HG03439 (cell line): Measurements from ENCODE around the gene CDKL4.
A peak's percentile ranks its signal among the peaks of the same experiment; 100 is the strongest.
"Not testable (repeated sequence)": the region's sequence is repeated elsewhere in the genome, so short reads cannot be mapped to it uniquely, and the experiment has no call there.

Experiments
- ATAC-seq: cut with Tn5 transposase; IDR thresholded peaks from one replicate; pipeline ENCODE4 v1.9.1; 2021; ENCODE audit warnings: mild to moderate bottlenecking, moderate library complexity; ENCODE audit not compliant: unreplicated experiment

Gene CDKL4

GRCh38 chr2:39145906-39146421, 97.8 kb downstream of the CDKL4 start:
- ATAC-seq: no peak

DNA sequence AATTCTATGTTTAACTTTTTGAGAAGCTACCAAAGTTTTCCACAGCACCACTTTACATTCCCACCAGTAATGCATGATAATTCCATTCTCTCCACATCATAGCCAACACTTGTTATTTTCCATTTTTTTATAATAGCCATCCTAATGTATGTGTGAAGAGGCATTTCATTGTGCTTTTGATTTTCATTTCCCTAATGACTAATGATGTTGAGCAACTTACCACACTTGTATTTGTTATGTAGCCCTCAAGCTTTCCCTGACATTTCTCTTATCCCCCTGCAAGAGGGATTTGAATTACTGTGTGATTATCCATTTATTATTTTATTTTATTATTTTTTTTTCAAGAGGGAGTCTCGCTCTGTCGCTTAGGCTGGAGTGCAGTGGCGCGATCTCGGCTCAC, 99.4 kb downstream of the CDKL4 start:
- ATAC-seq: no peak

- no peak for ATAC-seq
Measured at GRCh38 chr2:39142904-39143605, 100.7 kb downstream of the CDKL4 start.

- no peak for ATAC-seq
Measured at GRCh38 chr2:39141334-39142271, 102.2 kb downstream of the CDKL4 start.

DNA sequence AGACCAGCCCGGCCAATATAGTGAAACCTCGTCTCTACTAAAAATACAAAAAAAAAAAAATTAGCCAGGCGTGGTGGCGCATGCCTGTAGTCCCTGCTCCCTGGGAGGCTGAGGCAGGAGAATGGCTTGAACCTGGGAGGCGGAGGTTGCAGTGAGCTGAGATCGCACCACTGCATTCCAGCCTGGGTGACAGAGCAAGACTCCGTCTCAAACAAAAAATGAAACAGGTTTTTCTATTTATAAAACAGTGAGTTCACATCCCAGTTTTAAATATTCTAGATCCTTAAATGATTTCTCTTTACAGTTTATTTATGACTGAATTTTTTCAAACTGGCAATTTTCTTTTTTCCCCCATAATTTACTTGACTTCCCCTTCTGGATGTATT, 102.8 kb downstream of the CDKL4 start:
- not testable (repeated sequence) for ATAC-seq

- no peak for ATAC-seq
Measured at GRCh38 chr2:39140322-39140847, 103.4 kb downstream of the CDKL4 start.

GRCh38 chr2:39139511-39140237, 104.1 kb downstream of the CDKL4 start:
- ATAC-seq: no peak

GRCh38 chr2:39138837-39139211, 104.9 kb downstream of the CDKL4 start:
- ATAC-seq: no peak

- ATAC-seq: not testable (repeated sequence)
Measured at GRCh38 chr2:39138187-39138836, 105.5 kb downstream of the CDKL4 start.

DNA sequence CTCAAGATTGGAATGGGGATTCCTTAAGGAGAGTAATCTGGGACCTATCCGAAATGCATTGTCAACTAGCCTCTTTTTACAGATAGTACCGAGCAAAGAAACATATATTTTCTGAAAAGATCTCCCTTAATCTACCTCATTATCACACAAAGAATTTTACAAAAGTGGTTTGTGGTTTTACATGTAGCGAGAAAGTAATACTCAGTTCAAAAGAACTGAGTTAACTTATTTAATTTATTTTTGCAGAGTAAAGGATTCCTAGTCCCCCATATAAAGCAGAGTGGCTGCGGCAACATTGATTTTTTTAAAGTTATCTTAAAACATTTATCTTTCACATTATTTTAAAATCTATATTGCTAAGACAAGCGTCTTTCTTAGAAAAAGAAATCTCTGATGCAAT, 107.0 kb downstream of the CDKL4 start:
- ATAC-seq: no peak

GRCh38 chr2:39135690-39136259, 108.0 kb downstream of the CDKL4 start:
- no peak for ATAC-seq

GRCh38 chr2:39133215-39133851, 110.4 kb downstream of the CDKL4 start:
- ATAC-seq: no peak

GRCh38 chr2:39128919-39129391, 114.8 kb downstream of the CDKL4 start:
- peak; percentile 42 for ATAC-seq

DNA sequence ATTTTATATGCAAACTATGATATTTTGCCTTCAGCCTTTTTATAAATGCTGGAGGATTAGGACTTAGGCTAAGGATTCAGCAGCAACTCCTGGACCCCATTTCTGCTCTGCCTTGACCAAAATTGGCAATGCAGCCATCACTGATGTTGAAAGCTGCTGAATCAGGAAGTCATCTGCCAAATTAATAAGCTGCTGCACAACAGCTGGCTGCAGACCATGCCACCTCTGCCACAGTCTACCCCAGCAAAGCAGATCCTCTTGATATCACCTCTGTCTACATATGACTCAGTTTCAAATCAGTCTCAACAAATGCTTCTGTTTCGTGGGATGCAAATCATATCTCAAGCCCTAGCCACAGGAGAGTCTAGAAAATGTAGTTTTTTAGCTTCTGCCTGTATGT, 115.8 kb downstream of the CDKL4 start:
- ATAC-seq: peak; percentile 37
